OCI-M1 (cell line): ENCODE results near the gene ZBED5.
A peak's percentile ranks its signal among the peaks of the same experiment; 100 is the strongest.
"Not testable (repeated sequence)": the region's sequence is repeated elsewhere in the genome, so short reads cannot be mapped to it uniquely, and the experiment has no call there.

Experiments
- DNase-seq: peaks from one replicate; lab custom pipeline; 2025; lab: John Stamatoyannopoulos, UW

The ZBED5 gene

DNA sequence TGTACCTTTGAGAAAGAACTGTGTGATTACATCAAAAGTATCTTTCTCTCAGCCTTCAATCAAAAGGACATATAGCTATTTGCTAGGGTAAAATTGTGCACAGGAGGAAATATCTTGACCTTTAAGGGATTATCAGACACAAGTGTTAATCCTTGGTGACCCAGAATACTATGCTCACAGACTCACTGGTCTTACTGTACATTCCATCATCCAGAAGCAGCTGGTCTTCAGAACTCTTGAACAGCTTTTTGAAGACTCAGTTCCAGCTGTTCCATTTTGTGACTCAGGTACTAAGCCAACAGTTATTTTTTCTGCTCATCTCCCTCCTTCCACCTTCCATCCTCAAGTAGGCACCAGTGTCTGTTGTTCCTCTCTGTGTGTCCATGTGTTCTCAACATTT, 19.8 kb downstream of the ZBED5 start:
- DNase-seq, result no peak

DNA sequence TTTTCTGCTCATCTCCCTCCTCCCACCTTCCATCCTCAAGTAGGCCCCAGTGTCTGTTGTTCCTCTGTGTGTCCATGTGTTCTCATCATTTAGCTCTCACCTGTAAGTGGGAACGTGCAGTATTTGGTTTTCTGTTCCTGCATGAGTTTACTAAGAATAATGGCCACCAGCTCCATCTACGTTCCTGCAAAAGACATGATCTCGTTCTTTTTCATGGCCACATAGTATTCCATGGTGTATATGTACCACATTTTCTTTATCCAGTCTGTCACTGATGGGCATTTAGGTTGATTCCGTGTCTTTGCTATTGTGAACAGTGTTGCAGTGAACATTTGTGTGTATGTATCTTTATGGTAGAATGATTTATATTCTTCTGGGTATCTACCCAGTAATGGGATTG, 21.0 kb downstream of the ZBED5 start:
- not testable (repeated sequence) for DNase-seq

GRCh38 chr11:10829139-10829538, 28.7 kb downstream of the ZBED5 start:
- DNase-seq, result no peak

DNA sequence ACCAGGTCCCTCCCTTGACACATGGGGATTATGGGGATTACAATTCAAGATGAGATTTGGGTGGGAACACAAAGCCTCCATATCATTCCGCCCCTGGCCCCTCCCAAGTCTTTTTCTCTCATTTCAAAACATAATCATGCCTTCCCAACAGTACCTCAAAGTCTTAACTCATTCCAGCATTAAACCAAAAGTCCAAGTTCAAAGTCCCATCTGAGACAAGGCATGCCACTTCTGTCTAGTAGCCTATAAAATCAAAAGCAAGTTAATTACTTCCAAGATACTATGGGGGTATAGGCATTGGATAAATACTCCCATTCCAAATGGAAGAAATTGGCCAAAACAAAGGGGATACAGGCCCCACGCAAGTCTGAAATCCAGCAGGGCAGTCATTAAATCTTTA, 29.5 kb downstream of the ZBED5 start:
- DNase-seq, result no peak

GRCh38 chr11:10824888-10825287, 33.0 kb downstream of the ZBED5 start:
- DNase-seq, result peak; percentile 83

DNA sequence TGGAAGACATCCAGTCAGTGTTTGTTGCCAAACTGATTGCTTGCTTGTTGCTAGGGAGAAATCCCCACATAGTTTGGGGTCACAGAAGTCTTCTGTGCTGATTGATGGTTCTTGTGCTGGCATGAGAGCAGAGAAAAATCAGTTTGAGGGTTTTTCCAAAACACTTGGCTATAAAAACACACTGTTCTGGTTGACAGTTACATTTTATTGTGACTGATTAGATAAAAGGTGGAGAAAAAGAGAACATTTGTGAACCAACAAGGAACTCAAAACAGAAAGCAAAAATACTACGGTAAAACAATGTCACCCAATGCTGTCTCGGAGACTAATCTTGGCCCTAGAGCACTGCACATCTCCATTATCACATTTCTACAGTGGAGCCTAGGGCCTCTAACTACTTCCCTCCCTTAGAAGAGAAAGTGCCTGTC, 34.7 kb downstream of the ZBED5 start:
- peak; percentile 89 for DNase-seq

- DNase-seq, result not testable (repeated sequence)
Observed at GRCh38 chr11:10822491-10822890, 35.4 kb downstream of the ZBED5 start.

- no peak for DNase-seq
Observed at GRCh38 chr11:10818594-10818993, 39.3 kb downstream of the ZBED5 start.

GRCh38 chr11:10813945-10814344, 43.9 kb downstream of the ZBED5 start:
- no peak for DNase-seq

GRCh38 chr11:10809373-10810160, 48.3 kb downstream of the ZBED5 start:
- DNase-seq, result peak; percentile 74

GRCh38 chr11:10808553-10809372, 49.1 kb downstream of the ZBED5 start, which contains the start of gene EIF4G2:
EIF4G2 (minus strand) TSS chr11:10808926.
- DNase-seq, result peak; percentile 99

DNA sequence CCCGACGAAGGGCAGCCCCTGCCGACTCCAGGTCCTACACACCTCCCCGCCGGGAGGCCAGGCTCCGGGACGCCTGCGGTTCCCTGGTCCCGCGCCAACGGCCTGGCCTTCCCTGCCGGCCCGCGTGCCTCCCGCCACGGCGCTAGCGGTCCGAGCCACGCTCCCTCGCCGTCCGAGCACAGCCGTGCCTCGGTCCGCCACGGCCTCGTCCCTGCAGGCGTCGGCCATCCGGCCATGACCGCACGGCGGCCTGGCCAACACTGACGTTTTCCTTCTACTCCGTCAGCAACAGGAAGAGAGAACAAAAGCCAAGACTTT, 49.7 kb downstream of the ZBED5 start:
- DNase-seq, result no peak

DNA sequence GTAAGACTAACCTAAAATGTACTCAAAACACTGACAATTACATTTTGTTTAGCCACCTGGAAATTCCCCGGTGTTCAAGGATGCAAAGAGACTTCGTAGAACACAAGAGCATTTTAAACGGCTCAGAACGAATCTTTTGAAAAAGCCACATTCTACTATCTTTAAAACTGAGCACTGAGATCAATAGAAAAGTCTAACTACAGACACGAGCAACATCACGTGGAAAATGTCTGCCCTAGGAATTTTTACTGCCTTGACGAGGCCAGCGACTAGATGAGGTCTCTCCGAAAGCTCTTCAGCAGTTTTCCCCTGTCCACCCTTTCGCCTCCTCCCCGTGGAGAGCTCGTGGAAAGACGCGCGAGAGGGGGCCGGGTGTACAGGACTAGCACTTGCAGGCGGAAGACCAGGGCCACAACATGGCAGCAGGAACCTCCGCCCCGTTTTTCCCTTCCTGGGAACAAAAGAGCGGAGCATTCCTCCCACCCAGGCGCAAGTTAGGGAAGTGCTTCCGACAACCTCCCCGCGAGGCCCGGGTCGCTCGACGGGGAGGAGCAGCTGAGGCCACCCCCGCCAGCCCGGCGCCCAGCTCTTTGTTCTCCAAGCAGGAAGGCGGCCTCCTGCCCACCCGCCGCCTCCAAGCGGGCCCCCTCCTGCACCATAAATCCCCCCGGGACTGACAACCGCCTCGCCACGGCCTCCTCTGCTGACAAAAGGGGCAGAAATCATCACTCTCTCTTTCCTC, 50.2 kb downstream of the ZBED5 start:
- peak; percentile 37 for DNase-seq

- no peak for DNase-seq
Observed at GRCh38 chr11:10806206-10806605, 51.6 kb downstream of the ZBED5 start.

GRCh38 chr11:10805741-10806140, 52.1 kb downstream of the ZBED5 start:
- DNase-seq, result no peak

GRCh38 chr11:10803676-10804075, 54.2 kb downstream of the ZBED5 start:
- no peak for DNase-seq
